Panc1 (cell line): ENCODE results near the gene LAMTOR1. TPM values are rescaled to one million over a fixed set of nuclear protein-coding genes. Genes with fewer than 3 reads are reported as not detected.

Experiments used
- ATAC-seq: fragments of 200-7000 bp; cut with Tn5 transposase; 2 replicates; pipeline ENCODE4 v1.9.1; 2020; ENCODE audit warnings: mild to moderate bottlenecking, moderate library complexity
- BruUV-seq: library from RNA; stranded (reverse); fragments of 400-500 nt; replicated peaks from 2 replicates; lab custom pipeline; 2021; lab: Mats Ljungman, UMichigan
- CTCF ChIA-PET: fragments of 300-600 bp; sonication (Branson Sonifier 250); formaldehyde crosslinking; loops from one replicate; lab custom pipeline; 2022; ENCODE audit warnings: antibody characterized with exemption; lab: Charles Lee
- POLR2A ChIA-PET: fragments of 300-600 bp; sonication (Branson Sonifier 250); formaldehyde crosslinking; loops from one replicate; lab custom pipeline; 2022; ENCODE audit warnings: antibody characterized with exemption; lab: Charles Lee
- DNase-seq: peaks from one replicate; pipeline ENCODE4 v3.0.0-alpha.2; 2010; ENCODE audit warnings: low read depth, low spot score
- H3K27ac ChIP-seq: 2 replicates; pipeline ENCODE4 v1.5.1; 2011; ENCODE audit warnings: mild to moderate bottlenecking, low read length, inconsistent platforms
- H3K27me3 ChIP-seq: fragments of 200-500 bp; sonication (Bioruptor generic); 2 replicates; pipeline ENCODE4 v1.6.0; 2014; ENCODE audit warnings: low read length, inconsistent platforms; ENCODE audit not compliant: control insufficient read depth, insufficient read depth
- H3K36me3 ChIP-seq: fragments of 200-500 bp; sonication (Bioruptor generic); 2 replicates; pipeline ENCODE4 v1.5.1; 2014; ENCODE audit warnings: inconsistent platforms, mild to moderate bottlenecking, low read length, moderate library complexity; ENCODE audit not compliant: control insufficient read depth, insufficient read depth
- H3K4me1 ChIP-seq: 2 replicates; pipeline ENCODE4 v1.5.1; 2011; ENCODE audit warnings: inconsistent platforms, mild to moderate bottlenecking, low read length, moderate library complexity; ENCODE audit not compliant: control insufficient read depth, insufficient read depth
- H3K4me3 ChIP-seq, 2 experiments: 2 replicates each; pipeline ENCODE4 v1.5.1; 2011 to 2012; ENCODE audit warnings: low read depth in 2 of 2, low read length in 2 of 2, mild to moderate bottlenecking in 2 of 2, inconsistent platforms in 1 of 2, moderate library complexity in 1 of 2
- H3K9me3 ChIP-seq: fragments of 200-500 bp; sonication (Bioruptor generic); 2 replicates; pipeline ENCODE4 v1.5.1; 2014; ENCODE audit warnings: low read depth, mild to moderate bottlenecking, inconsistent platforms, low read length, moderate library complexity; ENCODE audit not compliant: control insufficient read depth, insufficient read depth
- CTCF ChIP-seq: fragments of 450-650 bp; IDR thresholded peaks from 2 replicates; pipeline ENCODE4 v1.5.1; 2017; ENCODE audit warnings: mild to moderate bottlenecking
- POLR2AphosphoS5 ChIP-seq: IDR thresholded peaks from 2 replicates; pipeline ENCODE4 v1.6.1; 2012; ENCODE audit warnings: mild to moderate bottlenecking, low read depth, low read length, moderate library complexity
- REST ChIP-seq, 2 experiments: IDR thresholded peaks; 2 replicates each; pipeline ENCODE4 v1.6.1; 2011 to 2012; ENCODE audit warnings: low read depth in 2 of 2, control low read depth in 1 of 2, low read length in 1 of 2, mild to moderate bottlenecking in 1 of 2, moderate library complexity in 1 of 2; ENCODE audit not compliant: insufficient read depth in 1 of 2
- SIN3A ChIP-seq: IDR thresholded peaks from 2 replicates; pipeline ENCODE4 v1.6.1; 2012; ENCODE audit warnings: low read depth, mild to moderate bottlenecking, low read length, moderate library complexity, borderline replicate concordance; ENCODE audit not compliant: insufficient read depth
- TCF7L2 ChIP-seq: IDR thresholded peaks from 2 replicates; pipeline ENCODE4 v1.6.1; 2011; ENCODE audit warnings: mild to moderate bottlenecking, low read depth, low read length, inconsistent platforms
- in situ Hi-C: cut with HindIII; loops from 2 replicates; pipeline ENCODE4 v1.10.0; 2016; ENCODE audit warnings: low sequenced_read_pairs, low pct_unique_long_range_greater_than_20kb
- intact Hi-C: fragments of 100-400 bp; cut with micrococcal nuclease; formaldehyde crosslinking; loops from one replicate; pipeline ENCODE4 v1.10.0; 2022; ENCODE audit not compliant: unreplicated experiment
- total RNA-seq: library from RNA; stranded (reverse); gene quantifications from one replicate; pipeline ENCODE4 v1.2.1, GENCODE V29; 2021; ENCODE audit not compliant: unreplicated experiment

LAMTOR1 gene
- total RNA-seq, 1 experiment from 2014 or later: 126 TPM

GRCh38 chr11:72132646-72133045 lies 29.5 kb upstream of the LAMTOR1 start:
- H3K27me3 ChIP-seq: peaks cover 11% of the 10 kb centered on the region; the same call in 1 of the 2 replicates
- POLR2A ChIA-PET: no interaction called here
- H3K4me3 ChIP-seq: no peak overlapping the region
- H3K36me3 ChIP-seq: no peaks in the 10 kb centered on the region
- no TSS peak for BruUV-seq
- DNase-seq (no peak), ATAC-seq (no peak)
- H3K27ac ChIP-seq: no peak overlapping the region
- intact Hi-C loops (no loop called here), in situ Hi-C loops (no loop called here)
- no peaks in the 10 kb centered on the region for H3K4me1 ChIP-seq
- CTCF ChIA-PET: no interaction called here
- TF ChIP-seq CTCF (no peak), REST (IDR thresholded peaks at IDR 0.05; ENCODE audit: insufficient read depth in 1 of 2, low read depth in 2 of 2, low read length in 1 of 2) (no peak), TCF7L2 (no peak), SIN3A (no peak), POLR2AphosphoS5 (no peak)
- 0 out of 2 replicates have a peak, but pooled peaks cover 4% of the 10 kb centered on the region for H3K9me3 ChIP-seq

- in situ Hi-C loops: loop anchor here (10.0 kb wide), 1 partner anchor 525 kb away; no protein-coding TSS in a partner anchor
- intact Hi-C loops: no loop called here
- H3K27me3 ChIP-seq: peaks cover 13% of the 10 kb centered on the region; the same call in 1 of the 2 replicates
- no TSS peak for BruUV-seq
- no peaks in the 10 kb centered on the region for H3K4me1 ChIP-seq
- 0 out of 2 replicates have a peak, but pooled peaks cover 7% of the 10 kb centered on the region for H3K9me3 ChIP-seq
- no peak overlapping the region for H3K27ac ChIP-seq
- POLR2A ChIA-PET: no interaction called here
- H3K4me3 ChIP-seq: no peak overlapping the region
- DNase-seq (no peak), ATAC-seq (no peak)
- CTCF ChIA-PET: no interaction called here
- no peaks in the 10 kb centered on the region for H3K36me3 ChIP-seq
- TF ChIP-seq CTCF: no peak
- no peak for TF ChIP-seq TCF7L2
- no peak for TF ChIP-seq REST (IDR thresholded peaks at IDR 0.05; ENCODE audit: insufficient read depth in 1 of 2, low read depth in 2 of 2, low read length in 1 of 2)
These were observed 26.3 kb upstream of the LAMTOR1 start for GRCh38 chr11:72129381-72129780.
